Activated naive CD8-positive, alpha-beta T cell treated with anti-CD3 and anti-CD28 coated beads, Interleukin-2, amount 50 U/mL, for 16 hours (primary cell): Measurements from ENCODE around the gene ATF4.
"Not testable (repeated sequence)": the region's sequence is repeated elsewhere in the genome, so short reads cannot be mapped to it uniquely, and the experiment has no call there.

ENCODE experiments used
- DNase-seq: peaks from one replicate; pipeline ENCODE4 v3.0.0-alpha.2; 2020; ENCODE audit warnings: low read depth, low spot score

Gene ATF4

GRCh38 chr22:39489094-39490068 lies 31.0 kb upstream of the ATF4 start:
- no peak for DNase-seq

GRCh38 chr22:39490135-39490798 lies 30.1 kb upstream of the ATF4 start:
- DNase-seq, result peak; percentile 62

GRCh38 chr22:39490966-39491680 lies 29.2 kb upstream of the ATF4 start:
- no peak for DNase-seq

- DNase-seq, result no peak
Measured at GRCh38 chr22:39491696-39492095, 28.7 kb upstream of the ATF4 start.

- DNase-seq, result no peak
Measured at GRCh38 chr22:39492186-39492585, 28.2 kb upstream of the ATF4 start.

GRCh38 chr22:39493759-39494158 lies 26.6 kb upstream of the ATF4 start:
- DNase-seq, result no peak

- DNase-seq, result no peak
Measured at GRCh38 chr22:39494471-39495120, 25.8 kb upstream of the ATF4 start.

- DNase-seq, result no peak
Measured at GRCh38 chr22:39496131-39496838, 24.1 kb upstream of the ATF4 start.

GRCh38 chr22:39497429-39497828 lies 22.9 kb upstream of the ATF4 start:
- DNase-seq, result no peak

GRCh38 chr22:39498368-39498767 lies 22.0 kb upstream of the ATF4 start:
- DNase-seq, result no peak

GRCh38 chr22:39498802-39499201 lies 21.6 kb upstream of the ATF4 start:
- no peak for DNase-seq

- no peak for DNase-seq
Measured at GRCh38 chr22:39500101-39500500, 20.3 kb upstream of the ATF4 start.

- DNase-seq, result no peak
Measured at GRCh38 chr22:39501644-39502108, 18.7 kb upstream of the ATF4 start.

- peak; percentile 82 for DNase-seq
Measured at GRCh38 chr22:39502109-39502788, 18.1 kb upstream of the ATF4 start, which contains the start of gene MIEF1. TSS of gene MIEF1 (plus strand) at chr22:39502290. CDS start at chr22:39511295, 9,005 bp downstream.

GRCh38 chr22:39502789-39503409 lies 17.5 kb upstream of the ATF4 start:
- no peak for DNase-seq

- no peak for DNase-seq
Measured at GRCh38 chr22:39503630-39504029, 16.7 kb upstream of the ATF4 start.

GRCh38 chr22:39504071-39504470 lies 16.3 kb upstream of the ATF4 start:
- no peak for DNase-seq

- DNase-seq, result not testable (repeated sequence)
Measured at GRCh38 chr22:39507021-39507420, 13.3 kb upstream of the ATF4 start.

GRCh38 chr22:39508393-39508792 lies 12.0 kb upstream of the ATF4 start:
- DNase-seq, result no peak
